GM21717 (cell line): ENCODE measurements around the gene GTF2H1.
"Not testable (repeated sequence)": the region's sequence is repeated elsewhere in the genome, so short reads cannot be mapped to it uniquely, and the experiment has no call there.

Source experiments
- ATAC-seq: cut with Tn5 transposase; IDR thresholded peaks from one replicate; pipeline ENCODE4 v1.9.1; 2021; ENCODE audit warnings: mild to moderate bottlenecking, moderate library complexity; ENCODE audit not compliant: unreplicated experiment

Gene GTF2H1

DNA sequence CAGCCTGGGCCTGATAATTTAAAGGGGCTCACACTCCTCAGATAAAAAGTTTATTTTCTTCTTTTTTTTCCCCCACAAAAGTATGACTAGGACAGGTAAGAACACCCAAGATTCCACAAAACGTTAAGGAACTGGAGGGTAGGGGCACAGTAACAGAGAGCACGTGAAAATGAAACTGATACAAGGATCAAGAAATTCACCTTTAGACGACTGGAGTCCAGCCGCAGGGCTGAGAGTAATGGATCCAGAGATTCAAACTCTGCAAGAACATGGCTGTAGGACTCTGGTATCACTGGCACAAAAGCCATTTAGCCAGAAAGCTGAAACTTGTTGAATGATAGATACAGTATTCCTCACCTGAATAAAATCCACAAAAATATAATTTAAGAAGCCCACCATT lies 4.8 kb upstream of the GTF2H1 start:
- ATAC-seq = no peak

GRCh38 chr11:18319914-18320313 lies 2.5 kb upstream of the GTF2H1 start:
- ATAC-seq = no peak

GRCh38 chr11:18320617-18321016 lies 1.8 kb upstream of the GTF2H1 start:
- no peak for ATAC-seq

- ATAC-seq = peak; percentile 13
These were observed 794 bp upstream of the GTF2H1 start for GRCh38 chr11:18321578-18321968.

- peak; percentile 3 for ATAC-seq
These were observed 627 bp downstream of the GTF2H1 start for GRCh38 chr11:18322818-18323570.

DNA sequence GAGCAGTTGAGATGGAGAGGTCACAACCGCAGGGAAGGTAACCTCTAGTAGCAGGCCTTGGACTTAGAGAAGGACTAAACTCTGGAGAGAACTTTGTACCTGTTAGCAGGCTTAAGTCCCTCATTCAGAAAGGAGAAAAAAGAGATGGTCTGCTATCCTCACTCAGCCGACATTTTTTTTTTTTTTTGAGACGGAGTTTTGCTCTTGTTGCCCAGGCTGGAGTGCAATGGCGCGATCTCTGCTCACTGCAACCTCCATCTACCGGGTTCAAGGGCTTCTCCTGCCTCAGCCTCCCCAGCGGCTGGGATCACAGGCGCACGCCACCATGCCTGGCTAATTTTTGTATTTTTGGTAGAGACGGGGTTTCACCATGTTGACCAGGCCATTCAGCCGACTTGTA lies 1.5 kb downstream of the GTF2H1 start:
- not testable (repeated sequence) for ATAC-seq

DNA sequence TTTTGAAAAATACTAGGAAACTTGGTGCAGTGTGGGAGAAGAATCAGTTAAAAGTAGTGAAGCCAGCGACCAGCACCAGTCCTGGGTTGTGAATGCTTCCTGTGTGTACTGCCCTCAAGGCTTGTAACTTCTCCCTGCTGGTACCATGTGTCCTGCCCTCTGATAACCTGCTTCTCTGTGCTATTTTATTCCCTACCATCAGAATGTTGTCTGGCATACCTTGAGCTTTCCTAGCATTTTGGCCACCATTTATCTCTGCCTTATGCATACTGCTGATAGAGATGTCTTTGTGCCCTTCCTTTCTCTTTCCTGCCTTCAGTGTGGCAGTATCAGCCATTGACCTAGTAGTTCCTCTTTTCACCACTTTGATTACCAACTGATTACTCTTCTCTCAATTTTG lies 2.0 kb downstream of the GTF2H1 start:
- ATAC-seq = no peak

DNA sequence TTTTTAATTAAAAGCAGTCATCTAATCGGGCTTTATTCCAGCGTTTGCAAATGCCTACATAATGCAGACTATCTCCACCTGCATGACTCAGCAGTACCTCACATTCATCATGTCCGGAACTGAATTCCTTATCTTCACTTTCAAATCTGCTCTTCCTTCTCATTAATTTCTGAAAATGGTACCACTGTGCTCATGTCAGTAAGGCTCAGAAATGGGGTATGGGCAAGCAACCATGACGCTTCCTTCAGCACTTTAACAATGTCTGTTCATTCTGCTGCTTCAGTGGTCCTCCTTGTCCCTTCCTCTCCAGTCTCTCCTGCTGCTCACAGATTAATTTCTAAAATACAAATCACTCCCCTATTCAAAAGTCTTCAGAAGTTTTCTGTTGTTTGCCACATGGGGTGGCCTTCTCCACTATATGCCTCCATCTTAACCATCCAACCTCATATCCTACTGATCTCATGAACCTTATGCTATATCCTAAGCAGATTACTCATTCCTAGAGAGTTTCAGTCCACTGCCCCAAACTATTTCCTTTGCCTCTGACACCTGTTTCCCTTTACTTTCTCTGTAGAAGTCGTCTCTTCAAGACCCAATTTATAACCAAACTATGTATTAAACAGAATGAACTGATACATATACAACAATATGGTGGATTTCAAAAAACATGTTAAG lies 7.0 kb downstream of the GTF2H1 start:
- no peak for ATAC-seq

- no peak for ATAC-seq
These were observed 8.6 kb downstream of the GTF2H1 start for GRCh38 chr11:18330921-18331320.

GRCh38 chr11:18332302-18332701 lies 9.9 kb downstream of the GTF2H1 start:
- ATAC-seq = no peak

GRCh38 chr11:18332891-18333290 lies 10.5 kb downstream of the GTF2H1 start:
- no peak for ATAC-seq

- ATAC-seq = no peak
These were observed 25.2 kb downstream of the GTF2H1 start for GRCh38 chr11:18347471-18348125.

- ATAC-seq = no peak
These were observed 30.2 kb downstream of the GTF2H1 start for GRCh38 chr11:18352581-18352980.

DNA sequence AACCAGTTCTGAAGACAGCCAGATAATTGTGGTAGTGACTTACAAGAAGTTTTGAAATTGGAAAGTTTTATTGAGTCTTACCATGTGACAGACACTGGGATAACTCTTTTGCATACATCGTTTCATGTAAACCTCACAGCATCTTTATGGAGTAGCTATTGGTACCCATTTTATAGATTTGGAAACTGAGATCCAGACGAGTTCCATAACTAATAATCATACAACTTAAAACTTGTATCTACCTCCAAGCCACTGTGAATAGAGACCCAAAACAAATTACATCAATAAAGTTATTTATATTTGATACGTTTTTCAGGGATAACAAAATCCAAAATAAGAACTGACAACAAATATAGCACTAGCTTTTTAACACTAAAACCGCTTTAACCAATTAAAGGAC lies 36.3 kb downstream of the GTF2H1 start:
- no peak for ATAC-seq

DNA sequence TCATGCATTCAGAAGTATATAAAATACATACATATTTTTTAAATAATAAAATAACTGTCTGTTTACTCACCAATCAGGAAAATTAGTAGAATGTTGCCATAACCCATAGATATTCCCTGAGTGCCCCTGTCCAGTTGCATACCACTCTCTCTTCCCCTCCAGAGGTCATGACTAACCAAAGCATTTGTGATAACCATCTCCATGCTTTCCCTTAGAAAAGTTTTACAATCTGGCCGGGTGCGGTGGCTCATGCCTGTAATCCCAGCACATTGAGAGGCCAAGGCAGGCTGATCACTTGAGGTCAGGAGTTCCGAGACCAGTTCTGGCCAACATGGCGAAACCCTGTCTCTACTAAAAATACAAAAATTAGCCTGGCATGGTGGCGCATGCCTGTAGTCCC lies 38.8 kb downstream of the GTF2H1 start:
- ATAC-seq = no peak

DNA sequence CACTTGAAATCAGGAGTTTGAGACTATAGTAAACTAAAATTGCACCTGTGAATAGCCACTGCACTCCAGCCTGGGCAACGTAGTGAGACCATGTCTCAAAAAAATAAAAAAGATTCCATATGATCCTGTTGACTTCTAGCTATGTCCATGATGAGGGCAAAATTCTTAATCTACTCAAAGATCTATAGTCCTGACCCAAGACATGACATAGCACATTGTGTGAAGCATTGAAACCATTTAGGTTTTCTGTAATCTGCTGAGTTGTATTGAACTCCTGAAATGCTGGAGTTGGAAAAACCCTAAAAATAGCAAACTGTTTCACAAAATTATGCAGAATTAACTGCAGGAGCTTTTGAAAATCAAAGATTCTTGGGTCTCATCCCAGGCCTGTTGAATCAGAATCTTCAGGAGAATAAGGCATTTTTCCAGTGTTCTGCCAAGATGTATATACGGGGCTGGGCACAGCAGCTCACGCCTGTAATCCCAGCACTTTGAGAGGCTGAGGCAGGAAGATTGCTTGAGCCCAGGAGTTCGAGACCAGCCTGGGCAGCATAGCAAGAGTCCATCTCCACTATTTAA lies 42.2 kb downstream of the GTF2H1 start:
- ATAC-seq = no peak

- ATAC-seq = no peak
These were observed 43.4 kb downstream of the GTF2H1 start for GRCh38 chr11:18365741-18366140.

- ATAC-seq = no peak
These were observed 43.9 kb downstream of the GTF2H1 start for GRCh38 chr11:18366286-18366685.

DNA sequence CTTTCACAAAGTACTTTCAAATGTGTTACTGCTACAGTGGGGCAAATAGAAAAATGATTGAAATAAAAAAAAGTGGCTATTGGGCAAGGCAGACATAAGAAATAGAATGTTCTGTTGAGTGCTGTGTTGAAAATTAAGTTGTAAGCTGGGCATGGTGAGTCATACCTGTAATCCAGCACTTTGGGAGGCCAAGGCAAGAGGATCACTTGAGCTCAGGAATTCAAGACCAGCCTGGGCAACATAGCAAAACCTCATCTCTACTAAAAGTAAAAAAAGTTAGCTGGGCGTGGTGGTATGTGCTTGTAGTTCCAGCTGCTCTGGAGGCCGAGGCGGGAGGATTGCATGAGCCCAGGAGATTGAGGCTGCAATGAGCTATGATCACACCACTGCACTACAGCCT lies 45.1 kb downstream of the GTF2H1 start:
- no peak for ATAC-seq

- ATAC-seq = no peak
These were observed 45.9 kb downstream of the GTF2H1 start for GRCh38 chr11:18368221-18368620.

- ATAC-seq = no peak
These were observed 47.0 kb downstream of the GTF2H1 start for GRCh38 chr11:18369398-18369797.

DNA sequence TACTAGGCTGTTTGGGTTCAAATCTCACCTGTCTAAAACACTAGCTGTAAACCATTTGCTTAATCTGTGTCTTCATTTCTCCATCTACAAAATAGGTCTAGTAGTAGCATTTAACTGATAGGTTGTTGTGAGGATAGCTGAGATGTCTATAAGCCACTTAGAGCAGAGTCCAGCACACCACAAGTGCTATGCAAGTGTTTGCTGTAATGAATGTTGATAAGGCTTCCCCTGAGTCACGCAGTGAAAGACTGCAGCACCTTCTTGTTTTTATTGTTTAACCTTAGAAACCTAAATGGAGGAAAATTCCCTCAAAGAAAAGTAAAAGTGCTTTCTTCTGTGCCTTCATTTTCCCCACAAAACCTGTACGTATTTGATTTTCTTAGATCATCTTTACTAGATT lies 48.9 kb downstream of the GTF2H1 start:
- no peak for ATAC-seq
